Measurements from ENCODE around the gene HIF1AN.

Gene HIF1AN

GRCh38 chr10:100522107-100522801, 13.5 kb upstream of the HIF1AN start:
- no peak for FAIRE-seq

GRCh38 chr10:100522945-100523344, 12.8 kb upstream of the HIF1AN start:
- no peak for FAIRE-seq

- FAIRE-seq, result no peak
Observed at GRCh38 chr10:100524206-100524605, 11.5 kb upstream of the HIF1AN start.

GRCh38 chr10:100524638-100525037, 11.1 kb upstream of the HIF1AN start:
- FAIRE-seq, result no peak

- FAIRE-seq, result no peak
Observed at GRCh38 chr10:100528123-100528886, 7.4 kb upstream of the HIF1AN start.

GRCh38 chr10:100528921-100529474, 6.7 kb upstream of the HIF1AN start:
- no peak for FAIRE-seq

- FAIRE-seq, result peak; percentile 17
Observed at GRCh38 chr10:100529475-100530298, 6.1 kb upstream of the HIF1AN start, which contains the start of gene NDUFB8. NDUFB8 (minus strand) TSS chr10:100529871; CDS start chr10:100529851, 20 bp downstream.

GRCh38 chr10:100531761-100532160, 4.0 kb upstream of the HIF1AN start:
- no peak for FAIRE-seq

- no peak for FAIRE-seq
Observed at GRCh38 chr10:100534726-100535125, 1.0 kb upstream of the HIF1AN start.

- FAIRE-seq, result no peak
Observed at GRCh38 chr10:100535338-100535714, 417 bp upstream of the HIF1AN start.

- no peak for FAIRE-seq
Observed at GRCh38 chr10:100537475-100537874, 1.7 kb downstream of the HIF1AN start.

- no peak for FAIRE-seq
Observed at GRCh38 chr10:100544950-100545349, 9.2 kb downstream of the HIF1AN start.

- FAIRE-seq, result no peak
Observed at GRCh38 chr10:100551196-100551595, 15.5 kb downstream of the HIF1AN start.

GRCh38 chr10:100551738-100552137, 16.0 kb downstream of the HIF1AN start:
- FAIRE-seq, result no peak

GRCh38 chr10:100553929-100554328, 18.2 kb downstream of the HIF1AN start:
- FAIRE-seq, result no peak

GRCh38 chr10:100554902-100555301, 19.2 kb downstream of the HIF1AN start:
- no peak for FAIRE-seq

- no peak for FAIRE-seq
Observed at GRCh38 chr10:100560248-100560647, 24.5 kb downstream of the HIF1AN start.

- no peak for FAIRE-seq
Observed at GRCh38 chr10:100561005-100561404, 25.3 kb downstream of the HIF1AN start.

- no peak for FAIRE-seq
Observed at GRCh38 chr10:100562008-100562672, 26.4 kb downstream of the HIF1AN start.

- no peak for FAIRE-seq
Observed at GRCh38 chr10:100565206-100565985, 29.7 kb downstream of the HIF1AN start.

- FAIRE-seq, result no peak
Observed at GRCh38 chr10:100566561-100566960, 30.8 kb downstream of the HIF1AN start.

- FAIRE-seq, result no peak
Observed at GRCh38 chr10:100567249-100567648, 31.5 kb downstream of the HIF1AN start.

All from TTC549 (cell line).